Nephron progenitor cell (in vitro differentiated cells): ENCODE measurements around the gene TRIM59.

Source experiments
- DNase-seq: peaks from one replicate; pipeline ENCODE4 v3.0.0; 2021
- H3K27ac Mint-ChIP-seq: 2 replicates; pipeline ENCODE4 v1.8.0; 2021; ENCODE audit warnings: mild to moderate bottlenecking, moderate library complexity, mixed read lengths
- H3K27me3 Mint-ChIP-seq: 2 replicates; pipeline ENCODE4 v1.8.0; 2021; ENCODE audit warnings: mild to moderate bottlenecking, low read depth, mixed read lengths; ENCODE audit not compliant: poor library complexity
- H3K36me3 Mint-ChIP-seq: 2 replicates; pipeline ENCODE4 v1.8.0; 2021; ENCODE audit warnings: low read depth, mixed read lengths
- H3K4me1 Mint-ChIP-seq: 2 replicates; pipeline ENCODE4 v1.8.0; 2021; ENCODE audit warnings: mixed read lengths
- H3K4me3 Mint-ChIP-seq: 2 replicates; pipeline ENCODE4 v1.8.0; 2021; ENCODE audit warnings: mild to moderate bottlenecking, moderate library complexity, mixed read lengths
- H3K9me3 Mint-ChIP-seq: 2 replicates; pipeline ENCODE4 v1.8.0; 2021; ENCODE audit warnings: mild to moderate bottlenecking, moderate library complexity, mixed read lengths
- TF ChIP-seq, protein P1 (sequence below): fragments of 200-600 bp; sonication (generic); IDR thresholded peaks from 2 replicates; pipeline ENCODE4 v1.5.0; 2021; ENCODE audit warnings: antibody characterized with exemption

Gene TRIM59

DNA sequence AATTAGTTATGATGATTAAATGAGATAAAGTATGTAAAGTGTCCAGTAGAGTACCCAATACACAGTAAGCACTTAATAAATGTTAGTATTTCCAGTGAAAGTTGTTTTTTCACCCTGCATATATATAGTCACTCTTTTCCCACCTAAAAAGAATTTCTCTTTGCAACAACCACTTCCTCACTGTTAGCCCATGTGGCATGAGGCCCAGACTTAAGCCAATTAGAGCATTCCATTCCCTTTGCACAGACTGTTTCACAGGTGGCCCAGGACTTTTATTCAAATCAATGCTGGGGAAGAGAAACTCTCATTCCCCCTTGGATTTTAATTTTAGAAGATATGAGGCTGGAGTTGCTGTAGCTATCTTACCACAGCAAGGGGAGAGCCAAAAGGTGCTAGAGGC is 54.3 kb downstream of the TRIM59 start:
- no peak for DNase-seq
- peaks cover 19% of the 10 kb centered on the region for H3K4me1 Mint-ChIP-seq
- no peak overlapping the region for H3K4me3 Mint-ChIP-seq
- TF ChIP-seq, protein P1, sequence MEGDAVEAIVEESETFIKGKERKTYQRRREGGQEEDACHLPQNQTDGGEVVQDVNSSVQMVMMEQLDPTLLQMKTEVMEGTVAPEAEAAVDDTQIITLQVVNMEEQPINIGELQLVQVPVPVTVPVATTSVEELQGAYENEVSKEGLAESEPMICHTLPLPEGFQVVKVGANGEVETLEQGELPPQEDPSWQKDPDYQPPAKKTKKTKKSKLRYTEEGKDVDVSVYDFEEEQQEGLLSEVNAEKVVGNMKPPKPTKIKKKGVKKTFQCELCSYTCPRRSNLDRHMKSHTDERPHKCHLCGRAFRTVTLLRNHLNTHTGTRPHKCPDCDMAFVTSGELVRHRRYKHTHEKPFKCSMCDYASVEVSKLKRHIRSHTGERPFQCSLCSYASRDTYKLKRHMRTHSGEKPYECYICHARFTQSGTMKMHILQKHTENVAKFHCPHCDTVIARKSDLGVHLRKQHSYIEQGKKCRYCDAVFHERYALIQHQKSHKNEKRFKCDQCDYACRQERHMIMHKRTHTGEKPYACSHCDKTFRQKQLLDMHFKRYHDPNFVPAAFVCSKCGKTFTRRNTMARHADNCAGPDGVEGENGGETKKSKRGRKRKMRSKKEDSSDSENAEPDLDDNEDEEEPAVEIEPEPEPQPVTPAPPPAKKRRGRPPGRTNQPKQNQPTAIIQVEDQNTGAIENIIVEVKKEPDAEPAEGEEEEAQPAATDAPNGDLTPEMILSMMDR: no peak
- H3K27me3 Mint-ChIP-seq: peaks cover 4% of the 10 kb centered on the region
- peak overlapping the region; percentile 20 for H3K27ac Mint-ChIP-seq
- no peaks in the 10 kb centered on the region for H3K36me3 Mint-ChIP-seq
- H3K9me3 Mint-ChIP-seq: peaks cover 4% of the 10 kb centered on the region

DNA sequence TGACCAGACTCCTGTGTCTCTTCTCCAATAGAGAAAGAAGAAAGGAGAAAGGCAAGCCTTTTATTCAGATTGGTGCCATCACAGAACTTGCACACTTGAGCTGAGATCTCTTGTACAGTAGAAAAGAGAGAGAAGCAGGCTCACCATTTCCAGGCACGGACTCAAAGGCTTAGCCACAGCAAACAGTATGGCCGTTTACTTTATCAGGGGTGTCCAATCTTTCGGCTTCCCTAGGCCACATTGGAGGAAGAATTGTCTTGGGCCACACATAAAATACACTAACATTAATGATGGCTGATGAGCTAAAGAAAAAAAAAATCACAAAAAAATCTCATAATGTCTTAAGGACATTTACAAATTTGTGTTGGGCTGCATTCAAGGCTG is 55.6 kb downstream of the TRIM59 start:
- H3K36me3 Mint-ChIP-seq: no peaks in the 10 kb centered on the region
- TF ChIP-seq, protein P1: no peak
- no peak overlapping the region for H3K4me3 Mint-ChIP-seq
- H3K9me3 Mint-ChIP-seq: no peaks in the 10 kb centered on the region
- no peak overlapping the region for H3K27ac Mint-ChIP-seq
- DNase-seq: no peak
- no peaks in the 10 kb centered on the region for H3K27me3 Mint-ChIP-seq
- peaks cover 16% of the 10 kb centered on the region for H3K4me1 Mint-ChIP-seq

DNA sequence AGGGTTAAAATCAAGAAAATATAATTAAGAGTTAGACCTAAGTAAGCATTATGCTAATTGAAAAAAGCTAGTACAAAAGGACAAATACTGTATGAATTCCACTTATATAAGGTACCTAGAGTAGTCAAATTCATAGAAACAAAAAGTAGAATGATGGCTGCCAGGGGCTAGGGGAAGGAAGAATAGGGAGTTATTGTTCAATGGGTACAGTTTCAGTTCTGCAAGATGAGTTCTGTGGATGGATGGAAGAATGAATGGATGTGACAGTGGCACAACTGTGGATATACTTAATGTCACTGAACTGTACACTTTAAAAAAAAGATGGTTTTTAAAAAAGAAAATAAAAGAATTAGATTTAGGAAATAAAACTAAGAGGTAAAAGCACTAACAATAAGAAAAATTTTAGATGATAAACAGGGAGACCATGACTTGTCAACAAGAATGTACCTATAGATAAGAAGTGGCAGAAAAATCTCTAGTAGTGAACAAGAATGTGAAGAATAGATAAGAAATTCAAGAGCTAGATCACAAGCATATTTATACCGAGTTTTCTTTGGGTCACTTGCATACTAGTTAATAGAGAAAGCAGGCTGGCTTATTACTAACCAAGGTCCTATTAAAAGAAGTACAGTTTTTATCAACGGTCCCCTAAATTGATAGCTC is 56.1 kb downstream of the TRIM59 start:
- DNase-seq: no peak
- Mint-ChIP-seq H3K27me3 (no peaks in the 10 kb centered on the region), H3K9me3 (no peaks in the 10 kb centered on the region), H3K4me3 (no peak overlapping the region), H3K4me1 (peaks cover 11% of the 10 kb centered on the region), H3K27ac (no peak overlapping the region), H3K36me3 (no peaks in the 10 kb centered on the region)
- TF ChIP-seq, protein P1: no peak

DNA sequence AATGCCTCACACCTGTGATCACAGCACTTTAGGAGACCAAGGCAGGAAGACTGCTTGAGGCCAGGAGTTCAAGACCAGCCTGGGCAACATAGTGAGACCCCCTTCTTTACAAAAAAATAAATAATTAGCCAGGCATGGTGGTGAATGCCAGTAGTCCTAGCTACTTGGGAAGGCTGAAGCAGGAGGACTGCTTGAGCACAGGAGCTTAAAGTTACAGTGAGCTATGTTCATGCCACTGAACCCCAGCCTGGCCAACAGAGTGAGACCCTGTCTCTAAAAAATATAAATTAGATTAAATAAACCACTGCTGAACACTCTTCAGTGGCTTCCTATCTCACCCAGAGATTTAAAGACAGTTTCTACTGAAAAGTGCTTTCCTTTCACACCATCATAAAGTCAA is 56.8 kb downstream of the TRIM59 start:
- Mint-ChIP-seq H3K4me1 (peaks cover 5% of the 10 kb centered on the region), H3K9me3 (no peaks in the 10 kb centered on the region), H3K4me3 (no peak overlapping the region), H3K27ac (no peak overlapping the region), H3K36me3 (no peaks in the 10 kb centered on the region), H3K27me3 (no peaks in the 10 kb centered on the region)
- no peak for DNase-seq
- TF ChIP-seq, protein P1: no peak

DNA sequence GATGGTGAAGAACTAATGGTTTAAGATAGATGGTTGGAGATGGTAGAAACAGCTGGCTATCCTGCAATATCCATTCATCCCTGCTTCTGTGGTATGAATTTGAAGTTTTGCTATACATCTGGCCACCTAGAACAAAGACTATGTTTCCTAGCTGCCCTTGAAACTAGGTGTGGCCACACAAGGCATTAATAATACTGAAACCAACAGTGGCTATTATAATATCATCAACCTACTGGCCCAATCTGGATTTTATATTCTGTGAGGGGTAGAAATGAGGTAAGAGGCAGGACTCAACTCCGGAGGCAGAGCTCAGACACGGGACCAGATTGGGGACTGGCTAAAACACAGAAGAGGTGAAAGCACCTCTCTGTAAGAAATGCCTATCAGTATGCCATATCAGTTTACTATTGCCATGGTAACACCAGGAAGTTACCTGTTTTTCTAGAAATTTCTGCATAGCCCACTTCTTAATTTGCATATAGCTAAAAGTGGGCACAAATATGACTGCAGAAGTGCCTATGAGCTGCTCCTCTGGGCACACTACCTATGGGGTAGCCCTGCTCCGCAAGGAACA is 58.9 kb downstream of the TRIM59 start:
- TF ChIP-seq, protein P1: no peak
- no peak for DNase-seq
- Mint-ChIP-seq H3K4me3 (no peak overlapping the region), H3K4me1 (no peaks in the 10 kb centered on the region), H3K27ac (no peak overlapping the region), H3K27me3 (no peaks in the 10 kb centered on the region), H3K9me3 (no peaks in the 10 kb centered on the region), H3K36me3 (peaks cover 4% of the 10 kb centered on the region)
